HepG2 (cell line): ENCODE measurements around the gene EEPD1. TPM values are rescaled to one million over a fixed set of nuclear protein-coding genes. Genes with fewer than 3 reads are reported as not detected.

Experiments used
- ATAC-seq: fragments of 200-7000 bp; cut with Tn5 transposase; 3 replicates; pipeline ENCODE4 v1.9.1; 2020; ENCODE audit warnings: mild to moderate bottlenecking, moderate library complexity
- BruUV-seq: library from RNA; stranded (reverse); fragments of 400-500 nt; replicated peaks from 2 replicates; lab custom pipeline; 2021; lab: Mats Ljungman, UMichigan
- CTCF ChIA-PET: fragments of 300-600 bp; formaldehyde crosslinking; extraction: SDS; loops from one replicate; lab custom pipeline; 2021; ENCODE audit warnings: low total read pairs, inconsistent platforms, low intra/inter-chr PET ratio; lab: Yijun Ruan, JAX
- POLR2A ChIA-PET: fragments of 350-600 bp; sonication (Branson Sonifier 250); formaldehyde crosslinking; loops from one replicate; lab custom pipeline; 2020; ENCODE audit warnings: antibody characterized with exemption, inconsistent platforms; lab: Yijun Ruan, JAX
- DNase-seq: peaks from one replicate; pipeline ENCODE4 v3.0.0-alpha.2; 2015; ENCODE audit warnings: low spot score
- FAIRE-seq: peaks from 3 replicates; lab custom pipeline; 2011; peaks lifted over from hg19 to GRCh38; lab: Jason Lieb, UNC
- H2AFZ ChIP-seq: one replicate; pipeline ENCODE4 v1.6.1; 2011; ENCODE audit warnings: low read length, inconsistent platforms
- H3K27ac ChIP-seq: fragments of 300-600 bp; 3 replicates; pipeline ENCODE4 v1.8.0; 2011; ENCODE audit warnings: mixed run types, mild to moderate bottlenecking, mixed read lengths, low read length, inconsistent platforms; ENCODE audit not compliant: insufficient read depth; ENCODE audit errors: extremely low read length
- H3K27me3 ChIP-seq, 2 experiments: fragments of 200-600 bp in 1 of 2; 2 replicates in 1 of 2; 3 replicates in 1 of 2; pipeline versions ENCODE4 v1.6.0 to v1.8.0; 2011; ENCODE audit warnings: low read length in 2 of 2, mild to moderate bottlenecking in 2 of 2, moderate library complexity in 2 of 2, inconsistent platforms in 1 of 2; ENCODE audit not compliant: insufficient read depth in 2 of 2, control insufficient read depth in 1 of 2
- H3K36me3 ChIP-seq, 2 experiments: fragments of 200-600 bp in 1 of 2; replicated peaks in 1 of 2; 2 replicates in 1 of 2; 3 replicates in 1 of 2; pipeline versions ENCODE4 v1.5.1 to v1.8.0; 2011; ENCODE audit warnings: low read length in 2 of 2, inconsistent platforms in 1 of 2; ENCODE audit not compliant: insufficient read depth in 2 of 2, control insufficient read depth in 1 of 2
- H3K4me1 ChIP-seq: 2 replicates; pipeline ENCODE4 v1.5.1; 2012; ENCODE audit warnings: low read length, inconsistent platforms; ENCODE audit not compliant: insufficient read depth
- H3K4me2 ChIP-seq: 2 replicates; pipeline ENCODE4 v1.6.0; 2011; ENCODE audit warnings: low read depth, low read length, inconsistent platforms
- H3K4me3 ChIP-seq, 3 experiments: fragments of 200-600 bp in 1 of 3; sonication (generic), shearing (Covaris generic) in 1 of 3; replicated peaks in 1 of 3; 2 replicates each; pipeline ENCODE4 v1.5.1; 2011 to 2016; ENCODE audit warnings: low read length in 3 of 3, inconsistent platforms in 2 of 3, low read depth in 2 of 3, mild to moderate bottlenecking in 2 of 3, control low read depth in 1 of 3, mixed read lengths in 1 of 3; ENCODE audit not compliant: insufficient read depth in 1 of 3
- H3K79me2 ChIP-seq: one replicate; pipeline ENCODE4 v1.6.1; 2011; ENCODE audit warnings: low read length, inconsistent platforms; ENCODE audit not compliant: insufficient read depth
- H3K9ac ChIP-seq: 2 replicates; pipeline ENCODE4 v1.6.0; 2011; ENCODE audit warnings: mild to moderate bottlenecking, low read depth, low read length, inconsistent platforms; ENCODE audit not compliant: insufficient read depth
- H3K9me3 ChIP-seq: 2 replicates; pipeline ENCODE4 v1.5.1; 2012; ENCODE audit warnings: mild to moderate bottlenecking, low read length
- H4K20me1 ChIP-seq: 2 replicates; pipeline ENCODE4 v1.6.0; 2011; ENCODE audit warnings: inconsistent platforms, mild to moderate bottlenecking, low read length, moderate library complexity; ENCODE audit not compliant: insufficient read depth
- DR1 ChIP-seq: sonication (generic); formaldehyde crosslinking; IDR thresholded peaks from 2 replicates; pipeline ENCODE4 v1.8.0; 2021; ENCODE audit warnings: mild to moderate bottlenecking, missing genetic modification reagents, inconsistent platforms
- E2F2 ChIP-seq: sonication (generic); formaldehyde crosslinking; IDR thresholded peaks from 2 replicates; pipeline ENCODE4 v1.4.0; 2020; ENCODE audit warnings: missing genetic modification reagents, borderline replicate concordance
- GATAD2A ChIP-seq: IDR thresholded peaks from 2 replicates; pipeline ENCODE4 v1.6.1; 2016
- HDAC6 ChIP-seq: fragments of 200-600 bp; sonication (generic); IDR thresholded peaks from 2 replicates; pipeline ENCODE4 v1.7.0; 2017; ENCODE audit warnings: mild to moderate bottlenecking, antibody characterized with exemption, low read length, low read depth
- KDM1A ChIP-seq: IDR thresholded peaks from 2 replicates; pipeline ENCODE4 v1.6.1; 2016; ENCODE audit warnings: missing compliant biosample characterization
- NKX3-1 ChIP-seq: sonication (generic); formaldehyde crosslinking; IDR thresholded peaks from 2 replicates; pipeline ENCODE4 v1.5.0; 2020; ENCODE audit warnings: missing genetic modification reagents
- TBL1XR1 ChIP-seq: fragments of 150-350 bp; IDR thresholded peaks from 2 replicates; pipeline ENCODE4 v1.6.1; 2014; ENCODE audit warnings: borderline replicate concordance, low read length; ENCODE audit not compliant: partially characterized antibody
- U2AF1 ChIP-seq: fragments of 200-400 bp; formaldehyde crosslinking; optimal IDR thresholded peaks from 2 replicates; pipeline ENCODE3; 2017; ENCODE audit warnings: mild to moderate bottlenecking, low read depth, low read length
- ZFP36 ChIP-seq: fragments of 150-350 bp; IDR thresholded peaks from 2 replicates; pipeline ENCODE4 v1.6.1; 2018; ENCODE audit warnings: borderline replicate concordance, low read length, low read depth; ENCODE audit not compliant: partially characterized antibody
- ZGPAT ChIP-seq: IDR thresholded peaks from 2 replicates; pipeline ENCODE4 v1.6.1; 2016; ENCODE audit warnings: mild to moderate bottlenecking
- ZNF296 ChIP-seq: sonication (generic); formaldehyde crosslinking; conservative IDR thresholded peaks from 2 replicates; pipeline ENCODE4 v1.5.0; 2020; ENCODE audit warnings: mild to moderate bottlenecking, missing genetic modification reagents
- WGBS: methylation state at CpG from one replicate; pipeline ENCODE4 v1.1.6; 2017; ENCODE audit warnings: low lambda C conversion rate; 5-methylcytosine and 5-hydroxymethylcytosine counted together
- in situ Hi-C: cut with HindIII; loops from 2 replicates; pipeline ENCODE4 v1.10.0; 2017; ENCODE audit warnings: low pct_unique_long_range_greater_than_20kb; ENCODE audit not compliant: extremely low pct_ligation_motif_present
- intact Hi-C: fragments of 100-400 bp; cut with micrococcal nuclease; formaldehyde crosslinking; loops from one replicate; pipeline ENCODE4 v1.10.0; 2022; ENCODE audit not compliant: unreplicated experiment
- polyA plus RNA-seq, 8 experiments: library from polyadenylated mRNA; depleted of rRNA in 3 of 8; stranded (reverse) in 7 of 8; unstranded in 1 of 8; fragments of >200 nt; fragmentation: Illumina TruSeq in 4 of 8; extraction: Trizol in 4 of 8; gene quantifications; 2 replicates each; pipeline versions ENCODE4 v1.2.1 to v1.2.3, GENCODE V29; 2011 to 2016; ENCODE audit warnings: low read depth in 4 of 8, missing spikeins in 1 of 8, mixed read lengths in 1 of 8; ENCODE audit not compliant: insufficient read depth in 1 of 8
- total RNA-seq, 5 experiments: library from RNA; depleted of rRNA; stranded (reverse); fragments of >200 nt; fragmentation: Illumina TruSeq; extraction: Trizol; gene quantifications; 2 replicates each; pipeline ENCODE4 v1.2.3, GENCODE V29; 2016; ENCODE audit warnings: low read depth in 1 of 5
- TF ChIP-seq, protein P1 (sequence below): sonication (generic); formaldehyde crosslinking; conservative IDR thresholded peaks from 2 replicates; pipeline ENCODE4 v1.8.0; 2022; ENCODE audit warnings: low read depth, missing genetic modification reagents
- TF ChIP-seq, protein P2 (sequence below): IDR thresholded peaks from 2 replicates; pipeline ENCODE4 v1.6.1; 2012; ENCODE audit warnings: inconsistent platforms

EEPD1 gene
- total and polyA plus RNA-seq, 2 of the 13 experiments (the other 11 are each of a cell fraction or from before 2014, with no cell fraction given) = 10.1 to 16.4 TPM

DNA sequence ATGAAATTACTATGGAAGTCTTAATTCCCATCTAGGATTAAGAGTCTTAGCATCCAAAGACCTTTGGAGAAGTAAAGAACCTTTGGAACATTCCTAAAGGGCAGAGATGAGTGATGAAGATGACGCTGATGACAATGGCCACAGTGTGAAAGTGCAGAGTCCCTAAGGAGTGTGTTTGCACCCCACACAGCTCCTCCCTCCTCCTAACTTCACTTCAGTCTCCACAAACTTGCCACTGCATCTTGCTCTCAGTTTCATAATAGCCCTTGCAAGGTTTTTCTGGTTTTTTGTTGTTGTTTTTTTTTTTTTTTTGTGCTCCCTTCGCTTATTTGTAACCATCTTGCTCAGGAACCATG lies 119.1 kb downstream of the EEPD1 start:
- H3K36me3 ChIP-seq = peaks cover 0 to 3% of the 10 kb centered on the region in 2 experiments; a peak in 2 of 5 replicates
- no TSS peak for BruUV-seq
- CTCF ChIA-PET = no interaction called here
- H3K27me3 ChIP-seq = no peaks in the 10 kb centered on the region
- no peak overlapping the region for H2AFZ ChIP-seq
- peak overlapping the region; percentile 65 for H3K27ac ChIP-seq
- no peak for DNase-seq
- no peak overlapping the region for H3K9ac ChIP-seq
- no peaks in the 10 kb centered on the region for H4K20me1 ChIP-seq
- H3K4me2 ChIP-seq = peak overlapping the region; percentile 57
- ATAC-seq = peak; percentile 12
- no peak overlapping the region for H3K4me3 ChIP-seq
- in situ Hi-C loops = no loop called here
- H3K4me1 ChIP-seq = peaks cover 59% of the 10 kb centered on the region
- no peaks in the 10 kb centered on the region for H3K9me3 ChIP-seq
- H3K79me2 ChIP-seq = no peaks in the 10 kb centered on the region
- FAIRE-seq = no peak
- intact Hi-C loops = loop anchor here (2.0 kb wide), 1 partner anchor 15 kb away; no protein-coding TSS in a partner anchor
- 46% methylated on average over 2 of the region's 2 CpGs for WGBS
- POLR2A ChIA-PET = interaction anchor here (1.0 to 2.3 kb wide), 3 partner anchors 13 to 56 kb away, joined by 3 to 7 read pairs (median 4); no protein-coding TSS in a partner anchor
- 0 out of 2 replicates have a peak, but pooled peaks have one; percentile 2 for TF ChIP-seq GATAD2A (CRISPR knock-in tag)
- no peak for TF ChIP-seq ZFP36

- no peaks in the 10 kb centered on the region for H3K79me2 ChIP-seq
- no peak overlapping the region; a peak in 1 of 6 replicates for H3K4me3 ChIP-seq
- no peaks in the 10 kb centered on the region for H3K9me3 ChIP-seq
- H4K20me1 ChIP-seq = no peaks in the 10 kb centered on the region
- H3K9ac ChIP-seq = no peak overlapping the region
- in situ Hi-C loops = no loop called here
- peak overlapping the region; percentile 57 for H3K4me2 ChIP-seq
- H3K36me3 ChIP-seq = no peaks in the 10 kb centered on the region; a peak in 1 of 5 replicates
- BruUV-seq = no TSS peak
- no peak overlapping the region for H2AFZ ChIP-seq
- ATAC-seq = peak; percentile 92
- peak; percentile 88 for FAIRE-seq
- CTCF ChIA-PET = no interaction called here
- peak; percentile 85 for DNase-seq
- WGBS = 7% methylated on average over 9 of the region's 15 CpGs
- H3K27ac ChIP-seq = peak overlapping the region; percentile 65
- peaks cover 58% of the 10 kb centered on the region for H3K4me1 ChIP-seq
- intact Hi-C loops = loop anchor here (1.0 to 2.0 kb wide), 2 partner anchors 8 to 14 kb away; no protein-coding TSS in a partner anchor
- no peaks in the 10 kb centered on the region for H3K27me3 ChIP-seq
- POLR2A ChIA-PET = interaction anchor here (0.9 to 2.3 kb wide), 8 partner anchors 14 to 111 kb away, joined by 3 to 8 read pairs (median 4); no protein-coding TSS in a partner anchor
- TF ChIP-seq U2AF1 (no peak), DR1 (CRISPR knock-in tag) (no peak), ZGPAT (CRISPR knock-in tag) (0 out of 2 replicates have a peak, but pooled peaks have one; percentile 28), HDAC6 (no peak), E2F2 (CRISPR knock-in tag) (no peak), KDM1A (CRISPR knock-in tag) (no peak), TBL1XR1 (no peak), ZNF296 (CRISPR knock-in tag) (no peak), NKX3-1 (CRISPR knock-in tag) (no peak)
- TF ChIP-seq, protein P1, sequence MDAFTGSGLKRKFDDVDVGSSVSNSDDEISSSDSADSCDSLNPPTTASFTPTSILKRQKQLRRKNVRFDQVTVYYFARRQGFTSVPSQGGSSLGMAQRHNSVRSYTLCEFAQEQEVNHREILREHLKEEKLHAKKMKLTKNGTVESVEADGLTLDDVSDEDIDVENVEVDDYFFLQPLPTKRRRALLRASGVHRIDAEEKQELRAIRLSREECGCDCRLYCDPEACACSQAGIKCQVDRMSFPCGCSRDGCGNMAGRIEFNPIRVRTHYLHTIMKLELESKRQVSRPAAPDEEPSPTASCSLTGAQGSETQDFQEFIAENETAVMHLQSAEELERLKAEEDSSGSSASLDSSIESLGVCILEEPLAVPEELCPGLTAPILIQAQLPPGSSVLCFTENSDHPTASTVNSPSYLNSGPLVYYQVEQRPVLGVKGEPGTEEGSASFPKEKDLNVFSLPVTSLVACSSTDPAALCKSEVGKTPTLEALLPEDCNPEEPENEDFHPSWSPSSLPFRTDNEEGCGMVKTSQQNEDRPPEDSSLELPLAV (CRISPR knock-in tag) = no peak
- TF ChIP-seq, protein P2, sequence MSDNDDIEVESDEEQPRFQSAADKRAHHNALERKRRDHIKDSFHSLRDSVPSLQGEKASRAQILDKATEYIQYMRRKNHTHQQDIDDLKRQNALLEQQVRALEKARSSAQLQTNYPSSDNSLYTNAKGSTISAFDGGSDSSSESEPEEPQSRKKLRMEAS = peak; percentile 55; the same call in 1 of the 2 replicates
These were observed 119.7 kb downstream of the EEPD1 start for GRCh38 chr7:36272567-36273269.
